GM19025 (cell line): Measurements from ENCODE around the gene ZDHHC18.
A peak's percentile ranks its signal among the peaks of the same experiment; 100 is the strongest.
"Not testable (repeated sequence)": the region's sequence is repeated elsewhere in the genome, so short reads cannot be mapped to it uniquely, and the experiment has no call there.

Experiments
- ATAC-seq: cut with Tn5 transposase; IDR thresholded peaks from one replicate; pipeline ENCODE4 v1.9.1; 2021; ENCODE audit warnings: mild to moderate bottlenecking, low read depth, moderate library complexity; ENCODE audit not compliant: unreplicated experiment

The ZDHHC18 gene

GRCh38 chr1:26832249-26832960, 5.9 kb downstream of the ZDHHC18 start:
- no peak for ATAC-seq

- ATAC-seq: peak; percentile 85
Observed at GRCh38 chr1:26833432-26834405, 7.2 kb downstream of the ZDHHC18 start.

DNA sequence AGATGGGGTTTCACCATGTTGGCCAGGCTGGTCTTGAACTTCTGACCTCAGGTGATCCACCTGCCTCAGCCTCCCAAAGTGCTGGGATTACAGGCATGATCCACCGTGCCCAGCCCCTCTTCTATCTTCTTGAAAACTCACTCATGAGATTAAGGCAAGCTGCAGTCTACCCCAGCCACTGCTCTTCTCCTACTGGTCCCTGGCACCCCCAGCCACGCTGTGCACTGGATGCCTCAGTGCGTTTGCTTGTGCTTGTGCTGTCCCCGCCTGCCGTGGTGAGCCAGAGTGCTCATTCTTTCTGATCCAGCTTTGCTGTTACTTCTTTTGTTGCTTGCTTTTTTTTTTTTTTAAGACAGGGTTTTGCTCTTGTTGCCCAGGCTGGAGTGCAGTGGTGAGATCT, 11.2 kb downstream of the ZDHHC18 start:
- not testable (repeated sequence) for ATAC-seq

DNA sequence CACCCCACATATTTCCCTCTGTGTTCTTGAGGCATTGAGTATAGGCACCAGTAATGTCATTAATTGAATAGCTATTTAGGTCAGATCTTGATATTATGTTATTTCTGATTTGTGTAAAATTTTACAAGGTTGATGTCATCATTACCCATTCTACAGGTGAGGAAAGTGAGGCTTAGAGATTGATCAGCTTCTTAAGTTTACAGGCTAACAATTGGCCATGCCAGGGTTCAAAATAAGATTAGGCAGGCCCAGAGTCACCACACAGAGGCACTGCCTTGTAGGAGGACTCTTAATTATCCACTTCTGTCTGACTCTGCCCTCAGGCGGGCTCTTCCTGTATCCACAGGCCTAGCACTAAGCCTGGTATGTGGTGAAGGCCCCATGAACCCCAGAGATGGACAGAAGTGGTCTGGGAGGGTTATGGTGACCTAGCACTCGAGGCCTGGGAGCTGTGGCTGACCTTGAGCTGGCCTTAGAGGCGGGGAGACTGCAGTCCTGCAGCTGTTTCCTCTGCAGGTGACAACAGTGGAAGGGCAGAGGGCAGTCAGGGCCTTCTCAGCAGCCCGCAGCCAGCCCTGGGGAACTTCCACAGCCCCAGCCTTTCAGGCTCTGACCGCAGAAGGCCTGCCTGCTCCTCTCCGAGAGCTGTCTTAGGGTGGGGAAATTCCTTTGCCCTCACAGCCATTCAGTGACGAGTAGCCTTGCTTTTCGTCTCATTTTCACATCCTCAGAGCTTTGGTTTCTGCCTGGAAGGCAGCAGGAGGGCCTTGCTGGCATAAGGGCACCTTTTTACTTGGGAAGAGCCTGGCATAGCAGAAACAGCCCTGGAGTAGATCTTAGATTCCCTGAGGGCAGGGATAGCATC, 12.2 kb downstream of the ZDHHC18 start:
- ATAC-seq: peak; percentile 98

GRCh38 chr1:26839339-26839722, 12.8 kb downstream of the ZDHHC18 start:
- ATAC-seq: peak; percentile 12

DNA sequence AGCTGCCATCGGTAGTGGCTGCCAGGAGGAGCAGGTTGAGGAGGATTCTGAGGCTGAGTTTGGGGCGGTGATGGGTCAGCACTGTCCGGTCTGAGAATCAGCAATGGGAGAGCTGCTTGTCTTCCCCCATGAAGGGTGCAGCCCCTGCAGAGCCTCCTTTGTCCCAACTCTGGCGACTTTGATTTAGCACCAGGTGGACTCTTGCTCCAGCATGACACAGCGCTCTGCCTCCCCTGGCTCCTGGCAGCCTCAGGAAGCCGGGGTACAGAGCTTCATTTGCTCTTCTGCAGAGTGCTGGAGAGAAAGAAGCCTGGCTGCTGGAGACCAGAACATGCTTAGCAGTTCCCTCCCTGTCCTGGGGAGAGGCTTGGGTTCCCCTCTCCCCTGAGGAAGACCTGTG, 13.3 kb downstream of the ZDHHC18 start:
- no peak for ATAC-seq

DNA sequence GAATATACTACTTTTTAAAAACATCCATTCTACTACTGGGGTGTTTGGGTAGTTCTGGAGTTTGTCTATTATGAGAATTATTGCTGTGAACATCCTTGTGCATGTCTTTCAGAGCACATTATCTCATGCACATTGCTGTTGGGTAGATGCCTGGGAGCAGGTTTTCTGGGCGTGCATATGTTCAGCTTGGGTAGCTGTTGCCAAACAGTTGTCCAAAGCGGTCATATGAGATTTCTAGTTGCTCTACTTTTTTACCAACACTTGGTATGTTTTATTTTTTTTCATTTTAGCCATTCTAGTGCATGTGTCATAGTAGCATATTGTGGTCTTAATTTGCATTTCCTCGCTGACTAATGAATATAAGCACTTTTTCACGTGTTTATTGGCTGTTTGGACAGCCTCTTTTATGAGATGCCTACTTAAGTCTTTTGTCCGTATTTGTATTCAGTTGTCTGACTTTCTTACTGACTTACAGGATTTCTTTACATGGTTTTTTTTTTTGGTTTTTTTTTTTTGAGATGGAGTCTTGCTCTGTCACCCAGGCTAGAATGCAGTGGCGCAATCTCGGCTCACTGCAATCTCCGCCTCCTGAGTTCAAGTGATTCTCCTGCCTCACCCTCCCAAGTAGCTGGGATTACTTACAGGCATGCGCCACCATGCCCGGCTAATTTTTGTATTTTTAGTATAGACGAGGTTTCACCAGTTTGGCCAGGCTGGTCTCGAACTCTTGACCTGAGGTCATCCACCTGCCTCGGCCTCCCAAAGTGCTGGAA, 18.1 kb downstream of the ZDHHC18 start:
- no peak for ATAC-seq

- not testable (repeated sequence) for ATAC-seq
Observed at GRCh38 chr1:26847826-26848225, 21.3 kb downstream of the ZDHHC18 start.

- no peak for ATAC-seq
Observed at GRCh38 chr1:26848499-26848898, 22.0 kb downstream of the ZDHHC18 start.

DNA sequence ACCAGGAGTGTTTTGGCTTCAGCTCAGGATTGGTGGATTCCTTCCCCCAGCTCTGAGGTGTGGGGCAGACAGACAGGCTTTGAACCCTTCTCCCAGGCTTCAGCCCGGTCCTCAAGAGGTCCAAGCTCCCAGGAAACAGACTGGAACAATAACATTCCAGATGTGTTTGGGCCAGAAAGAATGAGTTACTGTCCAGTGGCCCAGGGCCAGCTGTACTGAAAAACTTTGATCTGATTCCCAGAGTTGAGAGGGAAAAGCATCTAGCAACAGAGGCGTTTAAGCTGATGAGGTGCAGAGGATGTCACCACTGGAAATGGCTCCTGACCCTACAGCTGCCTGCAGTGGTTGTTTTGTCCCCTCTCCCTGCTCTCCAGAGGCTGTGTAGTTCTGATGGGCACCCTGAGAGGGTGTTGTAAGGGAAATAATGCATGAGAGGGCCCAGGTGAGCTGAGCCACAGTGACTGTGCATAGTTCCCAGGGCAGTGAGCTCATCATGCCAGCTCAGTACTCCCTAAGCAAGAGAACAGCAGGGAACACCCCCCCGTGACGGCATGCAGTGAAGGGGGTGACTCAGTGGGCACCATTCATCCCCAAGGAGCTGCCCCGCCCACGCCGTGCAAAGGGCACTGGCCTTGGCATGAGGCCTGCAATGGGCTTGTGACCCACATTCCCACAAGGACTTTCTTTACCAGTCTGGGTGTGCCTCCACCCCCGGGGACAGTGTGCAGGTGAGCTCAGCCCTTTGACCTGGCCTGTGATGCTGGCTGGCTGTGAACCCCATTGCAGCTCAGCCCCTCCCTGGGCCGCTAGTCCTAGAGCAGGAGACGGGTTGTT, 22.7 kb downstream of the ZDHHC18 start:
- no peak for ATAC-seq

DNA sequence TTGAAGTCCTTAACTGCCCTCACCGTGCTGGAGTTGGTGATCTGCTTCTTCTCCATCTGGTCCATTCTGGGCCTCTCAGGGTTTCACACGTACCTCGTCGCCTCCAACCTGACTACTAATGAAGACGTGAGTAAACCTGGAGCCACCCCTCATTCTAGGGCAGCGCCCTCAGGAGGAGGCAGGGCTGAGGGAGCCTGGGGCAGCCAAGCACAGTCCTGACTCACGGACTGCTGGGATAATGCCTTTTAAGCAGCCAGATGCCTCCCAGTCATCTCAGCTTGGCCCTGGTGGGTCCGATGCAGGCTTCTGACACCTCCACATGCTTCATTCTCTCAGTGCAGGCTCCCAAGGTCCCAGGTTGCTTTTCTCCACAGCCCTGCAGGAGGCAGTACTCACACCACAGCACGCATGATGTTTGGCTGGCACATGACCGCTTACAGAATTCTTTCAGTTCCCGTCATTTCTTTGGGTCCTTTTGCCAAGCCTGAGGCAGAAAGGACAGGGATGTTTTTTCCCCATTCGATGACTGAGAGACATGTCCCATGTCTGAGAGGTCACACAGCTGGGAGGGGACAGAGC, 24.7 kb downstream of the ZDHHC18 start:
- no peak for ATAC-seq

DNA sequence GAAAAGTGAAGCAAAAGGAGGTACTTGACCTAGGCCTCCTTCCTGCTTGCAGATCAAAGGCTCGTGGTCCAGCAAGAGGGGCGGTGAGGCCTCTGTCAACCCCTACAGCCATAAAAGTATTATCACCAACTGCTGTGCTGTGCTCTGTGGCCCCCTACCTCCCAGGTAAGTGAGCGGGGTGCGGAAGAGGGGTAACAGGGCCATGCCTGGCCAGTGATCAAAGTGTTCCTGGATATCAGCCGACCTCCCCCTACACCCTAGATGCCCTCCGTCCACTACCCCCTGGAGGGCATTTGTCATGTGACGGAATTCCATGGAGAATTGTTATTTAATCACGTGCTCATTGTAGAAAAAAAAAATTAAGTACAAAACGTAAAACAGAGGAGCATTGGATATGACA, 26.2 kb downstream of the ZDHHC18 start:
- ATAC-seq: no peak

- ATAC-seq: no peak
Observed at GRCh38 chr1:26853156-26853555, 26.7 kb downstream of the ZDHHC18 start.

GRCh38 chr1:26853600-26853999, 27.1 kb downstream of the ZDHHC18 start:
- no peak for ATAC-seq

- ATAC-seq: no peak
Observed at GRCh38 chr1:26854906-26855305, 28.4 kb downstream of the ZDHHC18 start.

GRCh38 chr1:26855636-26856035, 29.1 kb downstream of the ZDHHC18 start:
- no peak for ATAC-seq

GRCh38 chr1:26856181-26856580, 29.7 kb downstream of the ZDHHC18 start:
- ATAC-seq: no peak

DNA sequence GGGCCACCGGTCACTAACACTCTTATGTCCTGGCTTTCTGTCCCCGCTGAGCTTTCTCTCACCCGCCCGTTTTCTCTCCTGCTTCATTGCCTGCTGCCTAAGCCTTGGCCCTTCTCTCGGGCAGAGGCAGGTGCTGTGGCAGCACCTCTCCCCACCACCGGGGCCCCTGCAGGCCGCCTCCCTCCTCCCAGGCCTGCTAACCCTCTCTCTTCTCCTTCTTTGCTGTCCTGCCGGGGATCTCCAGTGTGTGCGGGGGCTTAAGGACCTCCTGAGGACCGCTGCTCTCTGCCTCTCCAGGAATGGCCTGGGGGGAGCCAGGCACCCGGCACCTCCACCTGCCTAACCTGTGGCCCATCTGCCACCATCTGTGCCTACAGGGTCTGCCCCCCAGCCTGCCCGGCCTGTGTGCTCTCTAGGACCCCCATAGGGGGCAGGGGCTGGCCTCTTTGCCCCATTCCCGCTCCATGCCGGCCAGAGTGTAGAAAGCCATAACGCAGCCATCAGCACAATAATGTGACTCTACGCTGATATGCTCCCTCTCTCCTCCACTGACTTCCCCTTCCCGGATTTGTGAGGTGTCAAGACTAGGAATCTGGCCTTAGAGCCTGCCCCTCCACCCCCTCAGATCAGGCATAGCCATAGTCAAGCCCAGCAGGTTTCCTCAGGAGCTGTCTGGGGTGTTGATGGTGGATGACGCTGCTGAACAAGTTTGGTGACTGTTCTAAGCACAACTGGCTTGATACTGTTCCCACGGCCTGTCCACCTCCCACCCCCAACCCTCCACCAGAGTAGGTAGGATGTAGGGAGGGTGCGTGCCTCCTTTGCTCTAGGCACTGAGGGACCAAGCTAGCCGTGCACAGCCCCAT, 30.3 kb downstream of the ZDHHC18 start:
- ATAC-seq: no peak
